Peyer's patch (tissue), 4 donors: Measurements from ENCODE around the gene CNST.

Experiments
- POLR2A ChIP-seq, 2 donors: fragments of 450-650 bp; IDR thresholded peaks; one replicate each; pipeline ENCODE4 v1.5.1; 2017; ENCODE audit warnings: antibody characterized with exemption in 2 of 2, mild to moderate bottlenecking in 2 of 2, moderate library complexity in 2 of 2
- TF ChIP-seq, protein P1 (sequence below), 6 experiments: fragments of 450-650 bp in 4 of 6; fragments of 200-600 bp in 2 of 6; sonication (generic) in 1 of 6; IDR thresholded peaks; one replicate each; pipeline ENCODE4 v1.5.1; 2017 to 2019; ENCODE audit warnings: antibody characterized with exemption in 6 of 6, mild to moderate bottlenecking in 3 of 6, moderate library complexity in 1 of 6

DNA sequence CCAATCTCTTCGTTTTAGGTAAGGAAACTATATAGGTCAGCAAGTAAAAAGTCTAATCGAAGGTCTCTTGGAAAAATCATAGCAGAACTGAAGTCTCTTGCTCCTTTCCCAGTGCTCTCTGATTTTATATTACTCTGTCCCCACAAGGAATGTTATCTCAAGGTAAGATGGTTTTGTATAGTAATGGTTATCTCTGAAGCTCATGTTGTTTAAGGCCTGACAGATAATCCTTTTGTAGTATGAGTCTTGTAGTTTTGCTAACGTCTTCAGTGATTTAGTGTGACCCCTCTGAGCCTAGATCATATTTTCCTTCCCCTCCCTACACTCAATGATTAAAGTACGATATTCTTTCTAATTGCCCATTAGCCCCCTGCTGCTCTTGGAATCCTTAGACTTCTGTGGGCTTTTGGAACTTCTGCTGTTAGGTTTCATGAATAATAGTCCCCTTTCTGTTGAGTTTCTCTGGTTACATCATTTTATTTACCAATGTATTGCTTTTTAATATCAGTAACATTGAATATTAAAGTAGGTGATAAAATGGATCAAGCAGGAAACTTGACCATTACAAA, 52.1 kb downstream of the CNST start:
- TF ChIP-seq, protein P1, sequence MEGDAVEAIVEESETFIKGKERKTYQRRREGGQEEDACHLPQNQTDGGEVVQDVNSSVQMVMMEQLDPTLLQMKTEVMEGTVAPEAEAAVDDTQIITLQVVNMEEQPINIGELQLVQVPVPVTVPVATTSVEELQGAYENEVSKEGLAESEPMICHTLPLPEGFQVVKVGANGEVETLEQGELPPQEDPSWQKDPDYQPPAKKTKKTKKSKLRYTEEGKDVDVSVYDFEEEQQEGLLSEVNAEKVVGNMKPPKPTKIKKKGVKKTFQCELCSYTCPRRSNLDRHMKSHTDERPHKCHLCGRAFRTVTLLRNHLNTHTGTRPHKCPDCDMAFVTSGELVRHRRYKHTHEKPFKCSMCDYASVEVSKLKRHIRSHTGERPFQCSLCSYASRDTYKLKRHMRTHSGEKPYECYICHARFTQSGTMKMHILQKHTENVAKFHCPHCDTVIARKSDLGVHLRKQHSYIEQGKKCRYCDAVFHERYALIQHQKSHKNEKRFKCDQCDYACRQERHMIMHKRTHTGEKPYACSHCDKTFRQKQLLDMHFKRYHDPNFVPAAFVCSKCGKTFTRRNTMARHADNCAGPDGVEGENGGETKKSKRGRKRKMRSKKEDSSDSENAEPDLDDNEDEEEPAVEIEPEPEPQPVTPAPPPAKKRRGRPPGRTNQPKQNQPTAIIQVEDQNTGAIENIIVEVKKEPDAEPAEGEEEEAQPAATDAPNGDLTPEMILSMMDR (IDR thresholded peaks at IDR 0.05) = no peak
- no peak for TF ChIP-seq POLR2A (IDR thresholded peaks at IDR 0.05)
